Right renal cortex interstitium (tissue), 3 donors: ENCODE data around the gene ZFPM1. TPM values are rescaled to one million over a fixed set of nuclear protein-coding genes. Genes with fewer than 3 reads are reported as not detected.
A peak's percentile ranks its signal among the peaks of the same experiment; 100 is the strongest.

Source experiments
- DNase-seq, 3 donors: peaks; one replicate each; pipeline ENCODE4 v3.0.0-alpha.2; 2013; ENCODE audit warnings: low read depth in 3 of 3, low spot score in 2 of 3
- polyA plus RNA-seq, 3 donors: library from polyadenylated mRNA; unstranded; fragments of 120-200 nt; gene quantifications; one replicate each; pipeline ENCODE4 v1.2.1, GENCODE V29; 2013; ENCODE audit not compliant: insufficient read length in 3 of 3

ZFPM1 gene
- polyA plus RNA-seq, 3 donors: 1.6 to 2.2 (median 1.8) TPM

GRCh38 chr16:88494335-88495154 lies 41.5 kb downstream of the ZFPM1 start:
- DNase-seq: no peak

- DNase-seq: no peak
Observed at GRCh38 chr16:88495268-88495772, 42.2 kb downstream of the ZFPM1 start.

GRCh38 chr16:88497561-88498462 lies 44.7 kb downstream of the ZFPM1 start:
- no peak for DNase-seq

GRCh38 chr16:88498576-88499208 lies 45.6 kb downstream of the ZFPM1 start:
- DNase-seq: no peak

- no peak for DNase-seq
Observed at GRCh38 chr16:88499292-88499691, 46.2 kb downstream of the ZFPM1 start.

- DNase-seq: no peak
Observed at GRCh38 chr16:88499836-88500251, 46.8 kb downstream of the ZFPM1 start.

GRCh38 chr16:88500255-88500661 lies 47.2 kb downstream of the ZFPM1 start:
- DNase-seq: no peak

- no peak for DNase-seq
Observed at GRCh38 chr16:88502371-88502770, 49.3 kb downstream of the ZFPM1 start.

GRCh38 chr16:88502776-88503280 lies 49.7 kb downstream of the ZFPM1 start:
- DNase-seq: no peak

- DNase-seq: no peak
Observed at GRCh38 chr16:88503374-88503770, 50.3 kb downstream of the ZFPM1 start.

- DNase-seq: no peak
Observed at GRCh38 chr16:88503771-88504488, 50.9 kb downstream of the ZFPM1 start.

- DNase-seq: no peak
Observed at GRCh38 chr16:88504489-88505404, 51.7 kb downstream of the ZFPM1 start.

GRCh38 chr16:88505405-88506082 lies 52.5 kb downstream of the ZFPM1 start:
- peak in 2 of 3 donors; percentile 10 to 19 for DNase-seq

- DNase-seq: no peak
Observed at GRCh38 chr16:88506723-88507122, 53.6 kb downstream of the ZFPM1 start.

- DNase-seq: no peak
Observed at GRCh38 chr16:88507231-88507743, 54.2 kb downstream of the ZFPM1 start.

- DNase-seq: no peak
Observed at GRCh38 chr16:88508376-88508867, 55.3 kb downstream of the ZFPM1 start.

GRCh38 chr16:88508868-88509748 lies 56.0 kb downstream of the ZFPM1 start:
- DNase-seq: no peak
